ENCODE measurements around the gene CCDC51. TPM values are rescaled to one million over a fixed set of nuclear protein-coding genes. Genes with fewer than 3 reads are reported as not detected.

The CCDC51 gene
- total RNA-seq, 1 experiment from 2014 or later, result 59.5 TPM

DNA sequence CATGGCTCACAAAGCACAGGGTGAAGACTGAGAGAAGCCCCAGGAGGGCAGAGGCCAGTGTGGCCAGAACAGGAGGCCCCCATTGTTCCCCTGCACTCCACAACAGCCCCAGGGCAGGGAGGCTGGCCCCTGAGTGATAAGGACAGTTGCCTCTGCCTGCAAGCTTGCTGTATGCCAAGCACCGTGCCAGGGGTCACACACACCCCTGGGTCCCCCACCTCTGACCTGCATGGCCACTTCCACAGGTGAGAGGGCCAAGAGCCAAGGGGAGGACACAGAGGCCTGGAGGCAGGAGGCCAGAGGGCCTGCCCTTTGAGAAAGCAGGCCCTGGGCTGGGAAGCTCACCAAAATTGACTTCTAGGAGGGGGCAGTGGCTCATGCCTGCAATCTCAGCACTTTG is 30.4 kb upstream of the CCDC51 start:
- POLR2A ChIA-PET, result interaction anchor here (1.0 kb wide), 1 partner anchor 82 kb away, joined by 4 read pairs; no protein-coding TSS in a partner anchor
- Mint-ChIP-seq H3K9me3 (ENCODE audit: unreplicated experiment) (no peaks in the 10 kb centered on the region), H3K27me3 (ENCODE audit: insufficient read depth, unreplicated experiment) (no peaks in the 10 kb centered on the region), H3K4me3 (ENCODE audit: unreplicated experiment) (peak overlapping the region; percentile 16), H3K36me3 (ENCODE audit: insufficient read depth, unreplicated experiment) (peaks cover 45% of the 10 kb centered on the region), H3K4me1 (ENCODE audit: low read depth, unreplicated experiment) (peaks cover 21% of the 10 kb centered on the region), H3K27ac (ENCODE audit: unreplicated experiment) (peak overlapping the region; percentile 74)
- Histone ChIP-seq H3K4me1 (peaks cover 35% of the 10 kb centered on the region), H3K9me3 (no peaks in the 10 kb centered on the region), H3K4me3 (ENCODE audit: low read depth, low read length) (no peak overlapping the region), H3K27me3 (replicated peaks; ENCODE audit: control insufficient read depth, insufficient read depth, low read length) (no peaks in the 10 kb centered on the region), H3K36me3 (ENCODE audit: control insufficient read depth, insufficient read depth, low read length) (peaks cover 2% of the 10 kb centered on the region; the same call in 1 of the 2 replicates)
- TF ChIP-seq, protein P1, sequence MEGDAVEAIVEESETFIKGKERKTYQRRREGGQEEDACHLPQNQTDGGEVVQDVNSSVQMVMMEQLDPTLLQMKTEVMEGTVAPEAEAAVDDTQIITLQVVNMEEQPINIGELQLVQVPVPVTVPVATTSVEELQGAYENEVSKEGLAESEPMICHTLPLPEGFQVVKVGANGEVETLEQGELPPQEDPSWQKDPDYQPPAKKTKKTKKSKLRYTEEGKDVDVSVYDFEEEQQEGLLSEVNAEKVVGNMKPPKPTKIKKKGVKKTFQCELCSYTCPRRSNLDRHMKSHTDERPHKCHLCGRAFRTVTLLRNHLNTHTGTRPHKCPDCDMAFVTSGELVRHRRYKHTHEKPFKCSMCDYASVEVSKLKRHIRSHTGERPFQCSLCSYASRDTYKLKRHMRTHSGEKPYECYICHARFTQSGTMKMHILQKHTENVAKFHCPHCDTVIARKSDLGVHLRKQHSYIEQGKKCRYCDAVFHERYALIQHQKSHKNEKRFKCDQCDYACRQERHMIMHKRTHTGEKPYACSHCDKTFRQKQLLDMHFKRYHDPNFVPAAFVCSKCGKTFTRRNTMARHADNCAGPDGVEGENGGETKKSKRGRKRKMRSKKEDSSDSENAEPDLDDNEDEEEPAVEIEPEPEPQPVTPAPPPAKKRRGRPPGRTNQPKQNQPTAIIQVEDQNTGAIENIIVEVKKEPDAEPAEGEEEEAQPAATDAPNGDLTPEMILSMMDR (IDR thresholded peaks at IDR 0.05; ENCODE audit: insufficient read depth in 1 of 2, low read depth in 1 of 2, low read length in 1 of 2, severe bottlenecking in 1 of 2, unreplicated experiment in 1 of 2), result no peak
- BruUV-seq (replicated peaks), result no TSS peak
- intact Hi-C loops (cut with micrococcal nuclease; ENCODE audit: unreplicated experiment), result no loop called here
- no peak for DNase-seq
- CTCF ChIA-PET, result interaction anchor here (0.5 kb wide), 1 partner anchor 142 kb away, joined by 5 read pairs; no protein-coding TSS in a partner anchor

DNA sequence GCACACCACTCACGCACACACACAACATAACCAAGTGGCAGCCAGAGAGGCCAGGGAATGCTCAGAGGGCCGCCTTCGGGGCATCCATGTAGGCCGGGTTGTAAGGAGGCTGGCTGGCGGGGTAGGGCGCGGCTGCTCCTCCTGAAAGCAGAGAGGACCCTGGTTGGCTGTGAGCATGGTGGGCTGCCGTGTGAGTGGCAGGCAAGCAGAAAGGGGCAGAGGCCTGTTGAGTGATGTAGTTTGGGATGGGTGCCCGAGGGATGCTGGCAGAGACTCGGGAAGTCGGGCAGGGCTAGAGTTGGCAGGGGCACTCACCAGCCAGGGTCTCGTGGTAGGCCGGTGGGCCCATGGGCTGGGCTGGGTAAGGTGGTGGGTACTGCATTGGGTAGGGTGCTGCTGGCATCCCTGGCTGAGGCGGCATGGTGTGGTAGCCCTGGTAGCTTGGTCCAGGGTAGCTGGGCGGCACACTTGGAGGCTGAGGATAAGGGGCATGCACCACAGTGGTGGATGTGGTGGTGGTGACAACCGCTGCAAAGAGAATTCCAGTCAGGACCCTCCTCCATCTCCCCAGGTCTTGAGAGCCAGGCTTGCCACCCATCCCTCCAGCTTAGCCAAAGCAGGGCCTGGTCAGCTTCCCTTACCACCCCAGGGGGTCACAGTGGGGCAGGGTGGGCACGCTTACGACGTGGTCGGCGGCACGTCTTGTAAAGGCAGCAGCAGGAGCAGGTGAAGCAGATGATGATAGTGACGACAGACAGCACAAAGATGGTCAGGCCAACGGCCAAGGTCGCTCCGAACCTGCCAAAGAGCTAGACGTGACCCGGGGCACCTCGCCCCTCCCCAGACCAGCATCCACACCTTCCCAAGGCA is 29.4 kb upstream of the CCDC51 start:
- DNase-seq, result no peak
- no peaks in the 10 kb centered on the region for H3K9me3 ChIP-seq
- no peaks in the 10 kb centered on the region for H3K27me3 ChIP-seq (replicated peaks; ENCODE audit: control insufficient read depth, insufficient read depth, low read length)
- peaks cover 4% of the 10 kb centered on the region for H3K36me3 ChIP-seq (ENCODE audit: control insufficient read depth, insufficient read depth, low read length)
- intact Hi-C loops (cut with micrococcal nuclease; ENCODE audit: unreplicated experiment), result loop anchor here (10.0 kb wide), 1 partner anchor 196 kb away; the partner anchor contains the start of gene CELSR3
- H3K4me1 Mint-ChIP-seq (ENCODE audit: low read depth, unreplicated experiment), result peaks cover 16% of the 10 kb centered on the region
- peaks cover 46% of the 10 kb centered on the region for H3K36me3 Mint-ChIP-seq (ENCODE audit: insufficient read depth, unreplicated experiment)
- peak overlapping the region; percentile 74 for H3K27ac Mint-ChIP-seq (ENCODE audit: unreplicated experiment)
- H3K4me3 Mint-ChIP-seq (ENCODE audit: unreplicated experiment), result no peak overlapping the region
- H3K27me3 Mint-ChIP-seq (ENCODE audit: insufficient read depth, unreplicated experiment), result no peaks in the 10 kb centered on the region
- BruUV-seq (replicated peaks), result no TSS peak
- POLR2A ChIA-PET, result no interaction called here
- H3K4me1 ChIP-seq, result peaks cover 26% of the 10 kb centered on the region
- CTCF ChIA-PET, result no interaction called here
- H3K4me3 ChIP-seq (ENCODE audit: low read depth, low read length), result no peak overlapping the region
- H3K9me3 Mint-ChIP-seq (ENCODE audit: unreplicated experiment), result no peaks in the 10 kb centered on the region
- TF ChIP-seq, protein P1 (IDR thresholded peaks at IDR 0.05; ENCODE audit: insufficient read depth in 1 of 2, low read depth in 1 of 2, low read length in 1 of 2, severe bottlenecking in 1 of 2, unreplicated experiment in 1 of 2), result no peak

DNA sequence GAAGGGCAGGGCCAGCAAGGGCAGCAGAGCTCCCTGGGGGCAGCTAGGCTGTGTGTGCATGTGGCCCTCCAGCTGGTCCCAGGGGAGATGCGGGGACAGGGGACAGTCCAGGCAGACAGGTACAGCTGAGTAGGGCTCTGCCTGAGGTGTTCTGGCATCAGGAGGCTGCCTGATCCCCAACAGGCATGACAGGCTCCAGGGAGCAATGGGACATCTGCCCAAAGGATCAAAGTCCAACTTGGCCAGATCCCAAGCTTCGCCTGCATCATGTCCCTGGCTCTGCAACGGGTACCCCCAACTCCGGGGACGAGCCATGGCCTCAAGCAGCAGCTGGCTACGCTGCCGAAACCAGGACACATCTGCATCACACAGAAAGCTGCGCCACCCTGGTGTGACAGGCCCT is 28.4 kb upstream of the CCDC51 start:
- H3K4me3 Mint-ChIP-seq (ENCODE audit: unreplicated experiment), result no peak overlapping the region
- POLR2A ChIA-PET, result interaction anchor here (0.6 kb wide), 1 partner anchor 426 kb away, joined by 5 read pairs; no protein-coding TSS in a partner anchor

More for the DNA sequence above, 28.4 kb upstream of the CCDC51 start:
- peaks cover 16% of the 10 kb centered on the region for H3K4me1 Mint-ChIP-seq (ENCODE audit: low read depth, unreplicated experiment)
- no peaks in the 10 kb centered on the region for H3K9me3 Mint-ChIP-seq (ENCODE audit: unreplicated experiment)
- Histone ChIP-seq H3K36me3 (ENCODE audit: control insufficient read depth, insufficient read depth, low read length) (peaks cover 5% of the 10 kb centered on the region), H3K4me3 (ENCODE audit: low read depth, low read length) (no peak overlapping the region), H3K4me1 (peaks cover 19% of the 10 kb centered on the region), H3K9me3 (no peaks in the 10 kb centered on the region), H3K27me3 (replicated peaks; ENCODE audit: control insufficient read depth, insufficient read depth, low read length) (no peaks in the 10 kb centered on the region)
- no peaks in the 10 kb centered on the region for H3K27me3 Mint-ChIP-seq (ENCODE audit: insufficient read depth, unreplicated experiment)
- DNase-seq, result no peak
- H3K36me3 Mint-ChIP-seq (ENCODE audit: insufficient read depth, unreplicated experiment), result peaks cover 41% of the 10 kb centered on the region
- TF ChIP-seq, protein P1 (IDR thresholded peaks at IDR 0.05; ENCODE audit: insufficient read depth in 1 of 2, low read depth in 1 of 2, low read length in 1 of 2, severe bottlenecking in 1 of 2, unreplicated experiment in 1 of 2), result no peak
- CTCF ChIA-PET, result interaction anchor here (0.8 kb wide), 1 partner anchor 84 kb away, joined by 4 read pairs; no protein-coding TSS in a partner anchor
- BruUV-seq (replicated peaks), result no TSS peak
- peak overlapping the region; percentile 16 for H3K27ac Mint-ChIP-seq (ENCODE audit: unreplicated experiment)
- intact Hi-C loops (cut with micrococcal nuclease; ENCODE audit: unreplicated experiment), result loop anchor here (10.0 kb wide), 1 partner anchor 196 kb away; the partner anchor contains the start of gene CELSR3
